GM18909 (cell line): ENCODE measurements around the gene TNFSF18.
"Not testable (repeated sequence)": the region's sequence is repeated elsewhere in the genome, so short reads cannot be mapped to it uniquely, and the experiment has no call there.

Experiments
- ATAC-seq: cut with Tn5 transposase; IDR thresholded peaks from one replicate; pipeline ENCODE4 v1.9.1; 2021; ENCODE audit warnings: mild to moderate bottlenecking; ENCODE audit not compliant: unreplicated experiment, poor library complexity

TNFSF18 gene, protein sequence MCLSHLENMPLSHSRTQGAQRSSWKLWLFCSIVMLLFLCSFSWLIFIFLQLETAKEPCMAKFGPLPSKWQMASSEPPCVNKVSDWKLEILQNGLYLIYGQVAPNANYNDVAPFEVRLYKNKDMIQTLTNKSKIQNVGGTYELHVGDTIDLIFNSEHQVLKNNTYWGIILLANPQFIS

DNA sequence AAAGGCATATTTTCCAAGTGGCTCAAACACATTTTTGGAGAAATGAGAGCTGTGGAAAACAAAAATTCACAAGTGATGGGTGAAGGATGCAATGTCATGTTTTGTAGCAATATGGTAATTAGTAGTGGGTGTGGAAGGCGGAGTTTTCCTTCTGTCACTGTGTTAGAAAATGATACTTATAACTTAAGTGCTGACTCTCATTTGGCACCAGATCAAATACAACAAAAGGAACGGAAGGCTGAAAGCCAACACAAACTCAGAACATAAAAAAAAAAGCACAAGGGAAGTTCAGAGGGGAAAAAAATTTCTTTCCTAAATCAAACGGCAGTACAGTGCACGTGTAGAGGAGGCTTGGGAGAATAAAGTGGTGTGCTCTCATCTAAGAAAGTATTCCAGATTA lies at the start of gene TNFSF18:
Gene TNFSF18 (minus strand): TSS at position 77 of the 400 bp plus-strand sequence. CDS start 45 bp downstream, at position 32.
- ATAC-seq, result no peak

DNA sequence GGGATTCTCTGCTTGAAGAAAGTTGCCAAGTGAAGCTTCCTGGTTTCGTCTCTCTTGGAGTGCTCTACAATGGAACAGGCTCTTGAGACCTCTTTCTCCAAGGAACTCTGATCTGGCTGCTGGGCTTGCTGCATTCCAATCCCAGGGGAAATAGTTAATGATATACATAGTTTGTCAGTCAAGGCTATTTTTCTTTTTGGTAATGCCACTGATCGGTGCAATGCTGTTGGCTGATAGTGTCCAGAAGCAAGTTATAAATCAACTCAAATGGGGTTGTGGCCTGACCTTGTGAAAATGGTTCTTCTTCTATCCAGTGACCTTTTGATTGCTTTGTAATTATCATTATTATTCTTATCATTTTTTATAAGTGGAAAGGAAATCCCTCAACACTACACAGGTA lies 48.4 kb upstream of the TNFSF18 start:
- ATAC-seq, result no peak

DNA sequence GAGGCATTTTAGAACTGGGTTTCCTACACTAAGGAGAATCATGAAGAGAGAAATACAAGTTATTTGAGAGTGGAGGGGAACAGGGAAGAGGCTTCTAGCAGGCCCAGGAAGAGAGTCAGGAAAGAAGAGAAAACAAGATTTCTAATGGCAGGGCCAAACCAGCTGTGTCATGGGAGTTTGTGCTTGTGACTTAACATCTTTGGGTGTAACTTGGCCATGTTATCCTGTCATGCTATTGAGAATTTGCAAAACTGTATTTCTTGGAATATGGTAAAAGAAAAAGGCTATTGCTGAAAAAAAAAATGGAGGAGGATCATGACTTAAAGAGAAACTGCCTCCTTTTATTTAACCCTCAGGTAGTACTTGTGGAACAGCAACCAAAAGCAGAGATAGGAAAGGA lies 47.4 kb upstream of the TNFSF18 start:
- no peak for ATAC-seq

DNA sequence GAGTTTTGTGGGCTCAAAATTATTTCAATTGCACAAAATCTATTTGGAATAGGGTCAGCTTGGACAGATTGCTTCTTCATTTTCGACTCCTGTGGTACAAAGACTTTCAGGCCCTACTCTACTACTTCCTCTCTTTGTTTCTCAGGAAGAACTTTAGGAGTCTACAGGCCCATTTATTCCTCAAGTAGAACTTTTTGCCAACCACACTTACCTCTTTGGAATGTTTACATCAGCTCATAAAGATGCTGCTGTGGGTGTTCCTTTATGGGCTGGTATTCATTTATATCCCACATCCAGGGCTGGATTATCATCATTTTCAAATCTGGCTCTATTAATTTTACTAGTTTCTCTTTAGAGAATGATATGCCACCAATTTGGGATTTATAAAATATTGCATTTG lies 46.3 kb upstream of the TNFSF18 start:
- ATAC-seq, result no peak

DNA sequence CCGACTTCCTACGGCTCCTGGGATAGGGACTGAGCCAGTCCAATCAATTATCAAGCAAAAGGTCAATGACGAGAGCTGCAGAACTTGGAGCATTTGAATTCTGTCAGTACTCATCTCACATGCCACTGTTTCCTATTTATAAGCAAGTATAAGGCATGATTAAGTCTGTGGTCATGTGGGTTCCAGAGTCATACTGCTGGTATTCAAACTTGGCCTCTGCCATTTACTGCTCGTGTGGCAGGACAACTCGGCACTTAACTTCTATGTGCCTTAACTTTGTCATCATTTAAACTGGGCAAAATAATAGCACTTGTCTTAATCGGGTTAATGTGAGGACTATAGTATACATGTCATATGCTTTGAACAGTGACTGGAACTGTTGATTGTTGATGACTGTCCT lies 44.9 kb upstream of the TNFSF18 start:
- no peak for ATAC-seq

DNA sequence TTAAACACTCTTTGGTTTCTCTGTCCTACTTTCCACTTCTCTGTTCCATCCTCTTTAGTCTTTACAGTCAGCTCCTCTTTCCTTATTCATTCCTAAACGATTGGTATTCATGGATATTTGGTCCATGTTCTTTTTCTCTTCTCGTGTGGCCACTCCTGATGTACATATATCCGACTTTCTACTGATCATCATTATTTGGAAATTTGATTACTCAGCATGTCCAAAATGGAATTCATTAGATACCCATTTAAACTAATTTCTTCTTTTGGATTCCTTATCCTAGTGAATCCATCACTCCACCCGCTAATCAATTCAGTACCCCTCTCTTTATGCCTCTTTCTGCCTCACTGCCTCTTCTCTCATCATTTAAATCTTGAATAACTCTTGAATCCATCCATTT lies 43.8 kb upstream of the TNFSF18 start:
- no peak for ATAC-seq

DNA sequence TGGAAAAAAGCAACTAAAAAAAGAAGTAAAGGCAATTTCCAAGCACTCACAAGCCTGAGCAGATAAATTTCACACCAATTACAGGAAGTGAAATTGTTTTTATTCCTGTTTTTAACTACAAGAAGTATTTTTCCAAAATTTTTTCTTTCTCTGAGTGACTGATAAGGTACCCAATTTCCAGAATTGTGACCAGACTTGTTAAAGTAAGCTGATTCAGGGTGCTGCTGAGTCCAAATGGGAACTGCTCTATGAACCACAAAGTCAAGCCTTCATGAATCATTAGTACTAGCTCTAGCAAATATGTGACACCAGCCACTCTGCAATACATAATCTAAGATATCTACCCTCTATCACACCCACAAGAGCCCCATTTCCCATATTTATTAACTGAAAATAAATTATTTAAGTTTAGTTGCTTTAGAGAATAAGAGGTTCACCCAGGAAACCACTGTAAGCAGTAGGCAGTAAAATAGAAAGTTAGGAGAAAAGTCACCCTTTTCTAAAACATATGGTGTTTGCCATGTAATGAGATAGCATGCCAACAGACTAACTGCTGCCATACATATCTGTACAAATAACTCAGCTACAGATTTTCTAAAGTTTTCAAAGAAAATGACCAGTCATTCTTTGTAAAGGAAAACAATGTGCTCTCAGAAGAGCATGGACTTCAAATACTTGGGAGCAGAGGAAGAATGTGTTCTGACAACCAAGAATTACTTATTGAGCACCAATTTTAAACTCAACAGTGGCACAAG lies 43.1 kb upstream of the TNFSF18 start:
- no peak for ATAC-seq

DNA sequence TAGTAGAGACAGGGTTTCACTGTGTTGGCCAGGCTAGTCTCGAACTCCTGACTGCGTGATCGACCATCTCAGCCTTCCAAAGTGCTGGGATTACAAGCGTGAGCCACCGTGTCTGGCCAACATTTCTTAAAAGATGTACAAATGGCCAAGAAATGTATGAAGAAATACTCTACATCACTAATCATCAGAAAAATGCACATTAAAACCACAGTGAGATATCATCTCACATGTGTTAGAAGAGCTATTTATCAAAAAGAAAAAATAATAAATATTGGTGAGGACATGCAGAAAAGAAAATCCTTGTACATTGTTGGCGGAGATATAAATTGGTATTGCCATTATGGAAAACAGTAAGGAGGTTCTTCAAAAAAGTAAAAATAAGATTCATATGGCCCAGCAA lies 33.6 kb upstream of the TNFSF18 start:
- no peak for ATAC-seq

DNA sequence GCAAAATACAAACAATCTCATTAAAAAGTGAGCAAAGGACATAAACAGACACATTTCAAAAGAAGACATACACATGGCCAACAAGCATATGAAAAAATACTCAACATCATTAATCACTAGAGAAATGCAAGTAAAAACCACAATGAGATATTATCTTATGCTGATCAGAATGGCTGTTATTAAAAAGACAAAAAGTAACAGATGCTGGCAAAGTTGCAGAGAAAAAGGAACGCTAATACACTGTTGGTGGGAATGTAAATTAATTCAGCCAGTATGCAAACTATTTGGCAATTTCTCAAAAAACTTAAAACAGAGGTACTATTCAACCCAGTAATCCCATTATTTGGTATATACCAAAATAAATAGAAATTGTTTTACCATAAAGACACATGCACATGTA lies 32.2 kb upstream of the TNFSF18 start:
- ATAC-seq, result no peak

DNA sequence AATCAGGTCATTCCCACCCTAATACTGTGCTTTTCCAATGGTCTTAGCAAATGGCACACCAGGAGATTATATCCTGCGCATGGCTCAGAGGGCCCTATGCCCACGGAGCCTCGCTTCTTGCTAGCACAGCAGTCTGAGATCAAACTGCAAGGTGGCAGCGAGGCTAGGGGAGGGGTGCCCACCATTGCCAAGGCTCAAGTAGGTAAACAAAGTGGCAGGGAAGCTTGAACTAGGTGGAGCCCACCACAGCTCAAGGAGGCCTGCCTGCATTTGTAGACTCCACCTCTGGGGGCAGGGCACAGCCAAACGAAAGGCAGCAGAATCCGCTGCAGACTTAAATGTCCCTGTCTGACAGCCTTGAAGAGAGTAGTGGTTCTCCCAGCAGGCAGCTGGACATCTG lies 23.5 kb upstream of the TNFSF18 start:
- not testable (repeated sequence) for ATAC-seq

DNA sequence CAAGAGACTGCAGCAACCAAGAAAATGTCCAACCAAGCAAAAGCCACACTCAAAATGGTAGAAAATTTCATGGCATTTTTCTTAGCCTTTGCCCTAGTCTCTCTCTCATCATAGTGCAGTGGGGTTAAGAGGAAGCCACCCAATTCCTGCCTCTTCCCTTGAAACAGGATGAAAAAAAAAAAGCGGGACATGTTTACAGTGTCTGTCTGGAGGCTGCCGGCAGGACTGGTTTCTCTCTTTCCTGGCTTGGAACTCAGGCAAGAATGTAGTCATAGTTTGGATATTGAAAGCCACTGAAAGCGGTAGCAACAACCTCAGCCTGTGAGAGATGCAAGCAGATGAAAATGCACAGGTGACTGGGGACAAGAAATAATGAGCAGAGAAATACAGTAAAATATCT lies 13.3 kb upstream of the TNFSF18 start:
- ATAC-seq, result no peak

DNA sequence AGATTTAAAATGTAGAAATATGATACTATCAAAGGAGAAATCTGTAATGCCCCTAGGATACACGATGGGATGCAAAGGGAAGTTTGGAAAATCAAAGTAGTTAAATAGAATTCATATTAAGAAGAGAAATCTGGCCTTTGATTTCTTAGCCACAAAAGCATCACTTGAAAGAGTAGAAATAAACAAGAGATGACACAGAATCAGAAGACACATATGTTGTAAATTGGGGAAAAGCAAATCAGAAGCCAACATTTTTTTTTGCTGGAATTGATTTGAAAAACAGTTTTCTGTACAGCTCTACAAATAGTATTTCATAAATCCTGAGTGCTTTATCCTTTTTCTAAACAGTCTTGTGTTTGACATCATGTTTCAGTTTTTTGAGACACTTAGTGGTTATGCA lies 12.4 kb upstream of the TNFSF18 start:
- no peak for ATAC-seq

DNA sequence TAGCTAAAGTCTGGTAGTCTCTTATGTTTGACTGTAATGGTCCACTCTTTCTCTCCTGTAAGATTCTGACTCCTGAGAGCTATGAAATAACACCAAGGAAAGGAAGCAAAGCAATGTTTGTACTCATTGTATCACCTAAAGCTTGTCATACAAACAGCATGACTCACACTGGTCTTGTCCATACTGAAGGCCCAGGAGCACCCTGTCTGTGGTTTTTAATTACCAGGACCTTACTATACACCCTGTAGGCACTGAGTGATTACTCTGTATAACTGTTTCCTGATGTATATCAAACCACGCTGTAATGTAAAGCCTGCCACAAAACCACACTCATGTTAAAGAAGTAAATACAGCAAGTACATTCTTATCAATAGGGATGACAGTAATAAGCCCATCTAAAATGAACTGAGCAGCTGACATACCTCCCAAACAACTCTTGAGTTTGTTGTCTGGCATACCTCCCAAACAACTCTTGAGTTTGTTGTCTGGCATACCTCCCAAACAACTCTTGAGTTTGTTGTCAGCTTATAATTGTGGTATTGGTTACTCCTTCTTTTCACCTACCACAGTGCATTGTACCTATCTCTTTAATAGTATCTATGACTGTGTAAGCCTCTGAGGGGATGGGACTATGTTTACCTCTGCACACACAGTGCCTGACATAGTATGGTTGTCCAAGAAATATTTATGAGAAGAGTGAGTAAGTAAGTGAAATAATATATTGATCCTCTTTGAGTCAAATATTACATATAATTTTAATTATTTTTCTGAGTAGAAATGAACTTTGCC lies 11.6 kb upstream of the TNFSF18 start:
- no peak for ATAC-seq

DNA sequence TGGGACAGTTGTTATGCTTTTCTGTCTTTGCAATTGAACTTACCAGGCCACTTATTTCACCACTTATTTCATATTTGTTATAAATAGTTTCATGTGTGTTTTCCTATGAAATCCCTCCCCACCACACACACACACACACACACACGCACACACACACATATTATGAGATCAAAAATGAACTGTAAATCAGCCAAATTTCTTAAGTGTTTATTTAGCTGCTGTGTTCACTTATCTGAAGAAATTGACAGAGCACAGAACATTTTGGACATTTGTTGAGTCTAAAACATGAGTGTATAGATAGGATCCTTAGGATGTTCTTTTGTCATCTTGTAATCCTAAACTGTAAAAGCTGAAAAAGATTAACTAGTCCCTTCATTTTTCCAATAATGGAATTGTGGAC lies 7.8 kb upstream of the TNFSF18 start:
- ATAC-seq, result no peak

DNA sequence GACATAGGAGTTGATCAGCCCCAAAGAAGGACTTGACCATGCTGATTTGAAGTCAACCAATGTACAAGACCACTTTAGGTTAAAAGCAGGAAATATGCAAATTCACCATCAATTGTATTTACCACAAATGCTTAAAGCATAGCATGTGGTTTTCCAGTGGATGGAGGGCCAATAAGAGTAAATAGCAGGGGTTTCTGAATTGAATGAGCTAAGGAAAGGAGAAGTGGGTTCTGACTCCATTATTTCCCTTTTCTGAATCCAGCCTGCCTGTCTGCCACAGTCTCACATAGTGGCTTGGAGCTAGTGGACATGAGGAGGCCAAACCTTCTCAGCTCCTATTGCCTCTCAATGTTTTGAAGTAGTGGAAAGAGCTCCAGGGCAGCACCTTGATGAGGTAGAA lies 7.2 kb upstream of the TNFSF18 start:
- no peak for ATAC-seq

DNA sequence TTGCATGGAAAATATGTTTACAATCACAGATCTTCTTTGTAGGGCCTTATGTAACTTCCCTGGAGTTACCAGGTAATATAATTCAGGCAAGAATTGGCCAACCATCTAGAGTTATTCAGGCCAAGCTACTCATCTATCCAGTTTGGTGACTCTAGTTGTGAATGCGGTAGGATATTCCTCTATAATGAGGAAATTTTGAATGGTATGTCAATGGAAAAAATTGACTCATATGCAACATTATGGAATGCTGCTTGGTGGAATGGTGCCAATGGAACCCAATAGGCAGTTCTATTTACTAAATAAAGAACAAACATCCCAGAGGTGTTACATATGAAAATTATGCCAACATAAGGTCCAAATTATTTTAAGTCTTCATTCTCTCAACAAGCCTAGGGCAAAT lies 5.6 kb upstream of the TNFSF18 start:
- no peak for ATAC-seq

DNA sequence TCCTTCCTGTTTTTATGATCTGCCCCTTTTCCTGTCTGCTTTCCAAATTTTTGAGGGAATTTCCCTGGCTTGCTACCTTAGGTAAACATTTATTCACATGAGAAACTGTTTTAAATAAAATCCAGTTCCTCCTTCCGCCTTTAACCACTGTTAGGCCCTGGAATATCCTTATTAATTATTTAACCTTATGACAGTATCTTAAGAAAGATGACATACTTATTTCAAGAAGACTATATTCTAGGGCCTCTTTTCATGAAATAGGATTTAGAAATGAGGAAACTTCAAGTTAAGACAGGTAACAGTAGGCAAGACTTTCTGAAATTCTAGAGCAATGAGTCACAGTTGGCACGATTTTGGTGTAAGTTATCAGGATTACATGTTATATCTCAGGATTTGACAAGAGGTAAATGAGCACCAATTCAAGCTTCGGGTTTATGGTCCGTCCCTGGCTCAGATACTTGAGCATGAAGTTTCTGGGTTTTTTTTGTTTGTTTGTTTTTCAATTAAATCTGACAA lies 2.0 kb upstream of the TNFSF18 start:
- ATAC-seq, result no peak

DNA sequence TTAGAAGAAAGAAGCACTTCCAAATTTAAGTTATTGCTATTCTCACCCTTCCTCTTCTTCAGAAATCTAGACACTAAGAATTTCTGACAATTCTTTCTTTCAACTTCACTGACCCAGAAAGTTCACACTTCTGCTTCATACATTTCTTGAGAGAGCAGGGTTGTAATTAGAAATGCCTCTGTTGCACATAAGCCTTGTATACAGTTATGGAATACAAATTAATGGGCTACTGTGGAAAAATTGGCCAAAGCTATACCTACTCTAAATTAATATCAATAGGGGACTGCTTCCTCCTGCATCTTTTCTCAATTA lies 1.5 kb downstream of the TNFSF18 start:
- no peak for ATAC-seq

DNA sequence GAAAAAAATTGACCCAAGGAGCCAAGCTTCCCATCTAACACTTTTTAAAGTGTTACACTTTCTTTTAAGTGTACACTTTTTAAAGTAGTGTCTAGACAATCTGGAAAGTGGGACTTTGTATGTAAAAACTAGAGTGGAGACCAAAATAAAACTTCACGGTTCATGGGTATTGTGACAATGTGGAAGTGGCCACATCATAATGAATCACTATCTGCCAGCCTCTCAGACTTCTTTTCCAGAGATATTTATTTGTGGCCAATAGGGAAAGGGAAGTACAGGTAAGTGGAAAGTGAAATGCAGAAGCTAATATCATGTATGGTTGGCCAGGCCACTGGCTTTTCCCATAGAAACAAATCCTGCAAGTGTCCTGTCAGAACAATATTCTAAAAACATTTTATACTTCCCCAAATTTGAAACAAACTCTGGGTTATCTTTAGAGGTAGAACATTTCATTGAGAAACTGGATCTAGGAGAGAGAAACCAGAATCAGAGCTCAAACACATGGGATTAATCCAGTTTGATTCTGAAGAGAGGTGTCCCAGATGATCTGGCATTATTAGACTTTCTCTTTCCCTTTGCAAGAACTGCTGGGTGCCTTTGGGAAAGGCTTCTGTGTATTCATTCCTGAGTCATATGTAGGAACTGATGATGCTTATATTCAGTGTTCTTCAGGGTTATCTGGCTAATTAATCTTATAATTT lies 2.0 kb downstream of the TNFSF18 start:
- ATAC-seq, result no peak

DNA sequence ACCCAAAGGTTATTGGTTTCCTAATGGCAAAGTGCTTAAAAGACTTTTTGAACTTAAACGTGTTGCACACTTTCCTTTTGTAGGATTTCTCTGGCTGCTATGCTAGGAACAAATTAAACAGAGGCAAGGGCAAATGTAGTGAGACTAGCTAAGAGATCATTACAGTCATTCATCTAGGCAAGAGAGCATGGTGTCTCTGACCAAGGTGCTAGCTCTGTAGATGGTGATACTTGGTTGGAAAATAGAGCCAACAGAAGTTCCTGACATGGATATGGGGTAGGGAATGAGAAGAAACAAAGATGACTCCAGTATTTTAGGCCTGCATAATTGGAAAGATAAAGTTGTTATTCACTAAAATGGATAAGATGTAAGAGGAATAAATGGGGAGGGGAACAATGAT lies 6.1 kb downstream of the TNFSF18 start:
- no peak for ATAC-seq

DNA sequence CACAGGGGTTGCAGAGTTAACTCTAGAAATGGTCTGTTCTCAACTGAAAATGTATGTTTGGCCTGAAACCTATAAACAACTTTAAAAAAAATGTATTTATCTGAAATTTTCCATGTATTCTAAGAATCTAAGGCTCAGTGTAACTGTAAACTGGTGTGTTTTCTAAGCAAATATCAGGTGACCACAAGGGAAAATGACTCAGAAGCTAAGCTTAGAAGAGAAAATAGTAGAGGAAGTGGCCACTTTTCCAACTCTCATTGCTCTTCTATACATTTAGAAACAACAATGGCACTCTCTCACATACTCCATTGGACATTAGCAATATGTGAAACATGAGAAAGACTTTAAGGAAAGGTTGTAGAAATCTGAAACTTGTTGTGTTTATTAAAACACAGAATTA lies 7.5 kb downstream of the TNFSF18 start:
- no peak for ATAC-seq
